ENCODE data around the gene ATOX1.
"Not testable (repeated sequence)": the region's sequence is repeated elsewhere in the genome, so short reads cannot be mapped to it uniquely, and the experiment has no call there.

ATOX1 gene

DNA sequence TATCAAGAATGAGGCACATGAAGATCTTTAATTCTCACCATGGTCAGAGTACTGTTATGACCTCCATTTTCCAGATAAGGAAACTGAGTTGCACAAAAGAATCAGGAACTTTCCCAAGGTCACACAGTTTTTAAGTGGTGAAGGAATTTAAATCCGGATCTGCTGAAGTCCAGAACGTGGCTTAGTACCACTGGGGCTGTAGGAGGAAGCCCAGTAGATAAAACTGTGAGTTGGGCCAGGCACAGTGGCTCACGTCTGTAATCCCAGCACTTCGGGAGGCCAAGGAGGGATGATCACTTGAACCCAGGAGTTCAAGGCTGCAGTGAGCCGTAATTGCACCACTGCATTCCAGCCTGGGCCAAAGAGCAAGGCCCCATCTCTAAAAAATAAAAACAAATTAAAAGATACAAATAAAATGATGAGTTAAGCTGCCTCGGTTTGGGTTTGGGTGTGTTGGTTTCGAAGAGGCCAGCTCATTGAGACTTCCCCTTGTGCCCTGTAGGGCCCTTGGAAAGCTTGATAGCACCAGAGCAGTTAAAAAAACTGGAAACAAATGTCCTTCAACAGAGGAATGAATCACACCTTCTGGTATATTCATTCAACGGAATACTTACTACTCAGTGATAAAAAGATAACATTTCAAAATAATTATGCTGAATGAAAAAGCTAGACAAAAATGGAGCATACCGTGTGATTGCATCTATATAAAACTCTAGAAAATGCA is 20.1 kb downstream of the ATOX1 start:
- intact Hi-C loops (cut with DNase I), result no loop called here
- DNase-seq, result no peak

GRCh38 chr5:151737431-151737830 is 21.0 kb downstream of the ATOX1 start:
- intact Hi-C loops (cut with DNase I), result no loop called here
- no peak for DNase-seq

DNA sequence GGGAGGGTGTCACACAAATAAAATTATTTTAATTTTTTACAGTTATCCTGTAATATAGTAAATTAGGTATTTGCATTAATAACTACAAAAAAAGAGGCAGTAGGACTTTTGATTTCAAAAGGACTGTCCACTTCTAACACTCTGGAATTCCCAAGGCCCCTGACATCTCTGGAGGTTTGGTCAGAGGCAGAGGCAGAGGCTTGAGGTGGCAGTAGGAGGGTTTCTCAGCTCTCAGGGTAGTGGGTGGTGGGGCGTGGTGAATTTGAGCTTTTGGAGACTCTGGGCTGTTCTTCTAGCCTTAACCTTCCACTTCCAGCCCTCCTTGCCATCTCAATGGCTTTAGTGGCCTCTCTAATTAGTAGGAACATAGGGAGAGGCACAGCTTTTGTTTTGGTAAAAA is 22.8 kb downstream of the ATOX1 start:
- intact Hi-C loops (cut with DNase I), result no loop called here
- no peak for DNase-seq

DNA sequence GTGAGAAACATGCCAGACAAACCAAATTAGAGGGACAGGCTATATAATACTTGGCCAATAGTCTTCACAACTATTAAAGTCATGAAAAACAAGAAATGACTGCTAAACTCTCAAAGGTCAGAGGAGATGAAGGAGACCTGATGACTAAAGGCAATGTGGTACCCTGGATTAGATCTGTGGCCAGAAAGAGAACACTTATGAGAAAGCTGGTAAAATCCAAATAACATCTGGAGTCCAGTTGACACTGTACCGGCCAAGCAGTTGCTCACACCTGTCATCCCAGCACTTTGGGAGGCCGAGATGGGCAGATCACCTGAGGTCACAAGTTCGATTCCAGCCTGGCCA is 24.4 kb downstream of the ATOX1 start:
- DNase-seq, result no peak

GRCh38 chr5:151733358-151734063 is 24.9 kb downstream of the ATOX1 start:
- intact Hi-C loops (cut with DNase I), result no loop called here
- DNase-seq, result peak in 1 of 10 donors; percentile 32

More for the DNA sequence above, 24.4 kb downstream of the ATOX1 start:
- intact Hi-C loops (cut with DNase I), result no loop called here

DNA sequence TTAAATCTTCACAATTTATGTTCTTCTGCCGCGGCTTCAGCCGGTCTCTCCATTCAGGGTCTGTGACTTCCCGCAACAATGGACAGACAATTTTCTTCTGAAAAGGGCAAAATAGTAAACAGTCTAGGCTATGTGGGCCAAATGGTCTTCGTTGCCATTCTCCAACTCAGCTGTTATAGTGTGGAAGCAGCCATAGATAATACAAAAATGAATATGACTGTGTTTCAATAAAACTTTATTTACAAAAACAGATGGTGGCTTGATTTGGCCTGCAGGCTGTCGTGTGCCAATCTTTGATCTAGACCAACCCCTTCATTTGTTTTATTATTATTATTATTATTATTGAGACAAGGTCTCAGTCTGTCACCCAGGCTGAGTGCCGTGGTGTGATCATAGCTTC is 28.1 kb downstream of the ATOX1 start:
- intact Hi-C loops (cut with DNase I), result no loop called here
- no peak for DNase-seq

DNA sequence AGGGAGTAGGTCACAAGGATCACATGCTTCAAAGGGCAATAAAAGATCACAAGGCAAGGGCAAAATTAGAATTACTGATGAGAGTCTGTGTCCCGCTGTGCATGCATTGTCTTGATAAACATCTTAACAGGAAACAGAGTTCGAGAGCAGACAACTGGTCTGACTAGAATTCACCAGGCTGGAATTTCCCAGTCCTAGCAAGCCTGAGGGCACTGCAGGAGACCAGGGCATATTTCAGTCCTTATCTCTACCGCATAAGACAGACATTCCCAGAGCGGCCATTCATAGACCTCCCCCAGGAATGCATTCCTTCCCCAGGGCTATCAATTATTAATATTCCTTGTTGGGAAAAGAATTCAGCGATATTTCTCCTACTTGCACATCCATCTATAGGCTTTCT is 28.8 kb downstream of the ATOX1 start:
- intact Hi-C loops (cut with DNase I), result loop anchor here (10.0 kb wide), 1 partner anchor 205 kb away; no protein-coding TSS in a partner anchor
- DNase-seq, result not testable (repeated sequence)

GRCh38 chr5:151724360-151724759 is 34.1 kb downstream of the ATOX1 start:
- intact Hi-C loops (cut with DNase I), result loop anchor here (10.0 kb wide), 1 partner anchor 200 kb away; no protein-coding TSS in a partner anchor

GRCh38 chr5:151722546-151722945 is 35.9 kb downstream of the ATOX1 start:
- intact Hi-C loops (cut with DNase I), result loop anchor here (10.0 kb wide), 1 partner anchor 198 kb away; no protein-coding TSS in a partner anchor
- no peak for DNase-seq

More at GRCh38 chr5:151724360-151724759, 34.1 kb downstream of the ATOX1 start:
- peak in 3 of 10 donors; percentile 41 to 84 (median 82) for DNase-seq

DNA sequence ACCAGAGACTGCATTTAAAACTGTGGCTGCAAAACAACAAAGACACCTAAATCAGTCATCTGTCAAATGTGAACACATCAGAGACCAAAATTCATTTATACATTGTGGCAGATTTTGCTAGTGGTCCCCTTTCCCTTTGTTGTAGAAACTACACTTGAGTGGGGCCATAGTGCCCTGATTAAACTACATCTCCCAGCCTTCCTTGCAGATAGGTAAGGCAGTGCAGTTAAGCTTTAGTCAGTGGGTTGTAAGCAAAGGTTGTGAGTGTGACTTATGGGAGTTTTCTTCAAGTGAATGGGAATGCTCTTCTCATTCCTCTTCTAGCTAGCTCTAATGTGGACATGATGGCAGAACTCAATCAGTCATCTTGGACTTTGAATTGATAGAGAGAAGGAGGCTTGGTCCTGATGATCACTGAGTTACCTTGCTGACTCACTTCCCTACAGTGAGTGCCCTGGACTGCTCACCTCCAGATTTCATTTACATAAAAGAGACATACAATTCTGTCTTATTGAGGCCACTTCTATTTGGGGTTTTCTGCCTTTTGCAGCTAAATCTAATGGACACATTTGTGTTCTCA is 36.5 kb downstream of the ATOX1 start:
- no peak for DNase-seq

GRCh38 chr5:151721087-151721646 is 37.3 kb downstream of the ATOX1 start:
- intact Hi-C loops (cut with DNase I), result loop anchor here (10.0 kb wide), 1 partner anchor 196 kb away; no protein-coding TSS in a partner anchor
- peak in 1 of 10 donors; percentile 6 for DNase-seq

More for the DNA sequence above, 36.5 kb downstream of the ATOX1 start:
- intact Hi-C loops (cut with DNase I), result loop anchor here (10.0 kb wide), 1 partner anchor 197 kb away; no protein-coding TSS in a partner anchor

DNA sequence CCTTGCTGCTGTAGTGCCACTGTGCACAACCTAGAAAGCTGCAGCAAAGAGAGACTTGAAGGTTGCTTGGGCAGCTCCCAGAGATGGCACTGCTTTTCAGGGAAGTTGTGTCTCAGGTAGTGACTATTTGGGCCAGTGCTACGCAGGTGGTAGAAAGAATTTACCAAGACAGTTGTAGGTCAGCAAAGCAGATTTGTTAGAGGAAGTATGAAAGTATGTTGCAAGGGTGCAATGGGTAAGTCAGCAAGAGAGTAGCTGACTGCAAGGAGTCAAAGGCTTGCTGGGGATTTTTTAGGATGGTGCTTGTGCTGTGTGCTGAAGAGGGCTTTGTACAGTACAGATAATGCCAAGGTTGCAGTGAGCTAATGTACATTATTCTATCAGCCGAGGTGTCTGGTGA is 38.2 kb downstream of the ATOX1 start:
- intact Hi-C loops (cut with DNase I), result loop anchor here (10.0 kb wide), 1 partner anchor 195 kb away; no protein-coding TSS in a partner anchor
- DNase-seq, result peak in 1 of 10 donors; percentile 20

GRCh38 chr5:151719228-151720000 is 39.0 kb downstream of the ATOX1 start:
- DNase-seq, result peak in 2 of 10 donors; percentile 56 to 57
- intact Hi-C loops (cut with DNase I), result loop anchor here (1.0 kb wide), 1 partner anchor 60 kb away; no protein-coding TSS in a partner anchor

GRCh38 chr5:151718646-151719045 is 39.8 kb downstream of the ATOX1 start:
- intact Hi-C loops (cut with DNase I), result loop anchor here (1.0 kb wide), 1 partner anchor 59 kb away; no protein-coding TSS in a partner anchor
- peak in 1 of 10 donors; percentile 8 for DNase-seq

DNA sequence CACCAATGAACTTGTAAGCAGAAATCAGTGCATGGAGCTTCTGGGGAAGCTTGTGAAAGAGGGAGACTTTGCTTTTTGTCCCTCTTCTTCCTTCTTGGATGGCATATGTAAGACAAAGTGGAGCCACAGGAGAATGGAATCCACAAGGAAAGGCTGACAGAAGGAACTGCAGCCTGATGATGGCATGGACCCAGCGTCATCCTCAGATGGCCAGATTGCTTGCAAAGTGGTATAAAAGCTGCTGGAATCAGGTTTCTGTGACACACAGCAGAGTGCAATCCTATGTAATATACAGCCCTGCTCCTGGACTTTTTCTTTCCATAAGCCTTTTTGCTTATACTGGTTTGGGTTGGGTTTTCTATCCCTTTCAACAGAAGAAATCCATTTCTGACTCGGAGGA is 40.3 kb downstream of the ATOX1 start:
- intact Hi-C loops (cut with DNase I), result no loop called here
- DNase-seq, result peak in 1 of 10 donors; percentile 57

DNA sequence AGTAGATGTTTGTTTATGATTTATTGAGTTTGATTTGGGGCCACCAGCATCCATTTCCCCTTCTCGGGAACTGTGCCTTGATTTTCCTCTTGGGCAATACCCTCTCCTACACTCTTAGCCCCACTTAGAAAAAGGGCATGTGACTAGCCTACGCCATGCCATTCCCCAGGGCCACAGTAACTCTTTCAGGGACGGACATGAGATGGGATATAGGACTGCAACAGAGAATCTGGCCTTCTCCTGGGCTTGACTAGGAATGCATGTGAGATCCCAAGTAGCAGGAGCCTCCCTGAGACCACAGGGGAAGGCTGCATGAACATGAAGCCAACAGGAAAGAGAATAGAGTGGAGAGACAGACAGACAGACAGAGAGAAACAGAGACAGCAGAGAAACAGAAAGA is 41.0 kb downstream of the ATOX1 start:
- peak in 1 of 10 donors; percentile 36 for DNase-seq
- intact Hi-C loops (cut with DNase I), result no loop called here

DNA sequence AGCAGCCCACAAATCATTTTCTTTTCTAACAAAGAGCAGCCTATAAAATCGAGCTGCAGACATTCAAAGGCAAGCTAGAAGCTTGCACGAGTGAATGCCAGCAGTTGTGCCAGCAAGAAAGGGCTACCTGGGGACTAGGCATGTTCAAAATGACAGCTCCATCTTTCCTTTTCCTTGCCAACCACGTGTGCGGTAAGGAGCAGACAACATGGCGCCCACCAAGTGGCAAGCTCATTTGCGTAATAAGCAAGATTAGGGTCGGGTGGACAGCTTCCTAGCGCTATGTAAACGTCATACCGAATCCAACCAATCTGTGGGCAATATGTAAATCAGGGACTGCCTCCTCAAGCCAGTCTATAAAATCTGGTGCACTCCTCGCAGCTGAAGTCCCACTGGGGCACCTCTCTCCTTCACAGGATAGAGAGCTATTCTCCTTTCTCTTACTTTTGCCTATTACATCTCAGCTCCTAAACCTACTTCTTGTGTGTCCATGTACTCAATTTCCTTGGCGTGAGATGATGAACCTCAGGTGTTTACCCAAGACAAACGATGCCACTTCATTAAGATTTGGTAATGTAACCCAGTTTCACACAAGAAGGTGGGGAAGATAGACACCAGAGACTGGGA is 49.2 kb downstream of the ATOX1 start:
- intact Hi-C loops (cut with DNase I), result no loop called here
- no peak for DNase-seq

DNA sequence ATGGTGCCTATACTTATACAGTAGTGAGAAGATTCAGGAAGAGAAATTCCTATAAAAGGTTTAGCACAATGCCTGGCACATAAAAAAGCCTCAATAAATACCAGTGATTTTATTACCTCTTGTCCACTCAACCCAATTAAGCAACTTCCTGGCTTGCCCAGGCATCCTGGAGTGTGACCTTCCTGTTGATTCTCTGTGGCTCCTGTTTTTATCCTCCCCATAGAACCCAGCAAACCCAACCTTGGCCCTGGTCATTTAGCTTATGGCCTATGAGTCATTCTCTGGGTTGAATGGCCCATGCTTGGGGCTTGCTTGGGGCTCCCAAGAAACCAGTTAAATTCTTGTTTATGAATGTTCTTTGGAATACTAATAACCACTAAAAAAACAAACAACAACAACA is 50.3 kb downstream of the ATOX1 start:
- intact Hi-C loops (cut with DNase I), result no loop called here
- no peak for DNase-seq

- intact Hi-C loops (cut with DNase I), result no loop called here
- DNase-seq, result no peak
Measured at GRCh38 chr5:151707567-151707966, 50.9 kb downstream of the ATOX1 start.

Data from posterior cingulate gyrus (tissue), 11 donors.